Calu3 (cell line): Measurements from ENCODE around the gene SLC25A33. TPM values are rescaled to one million over a fixed set of nuclear protein-coding genes. Genes with fewer than 3 reads are reported as not detected.

Experiments used
- BruUV-seq: library from RNA; stranded (reverse); fragments of 400-500 nt; replicated peaks from 2 replicates; lab custom pipeline; 2021; lab: Mats Ljungman, UMichigan
- CTCF ChIA-PET: fragments of 300-600 bp; sonication (Branson Sonifier 250); formaldehyde crosslinking; loops from one replicate; lab custom pipeline; 2022; ENCODE audit warnings: antibody characterized with exemption; lab: Charles Lee
- DNase-seq: peaks from one replicate; pipeline ENCODE4 v3.0.0; 2022
- H3K27ac Mint-ChIP-seq: one replicate; pipeline ENCODE4 v1.8.0; 2022; ENCODE audit warnings: mixed read lengths; ENCODE audit not compliant: unreplicated experiment
- H3K27me3 Mint-ChIP-seq: one replicate; pipeline ENCODE4 v1.8.0; 2022; ENCODE audit warnings: mixed read lengths; ENCODE audit not compliant: unreplicated experiment
- H3K36me3 Mint-ChIP-seq: one replicate; pipeline ENCODE4 v1.8.0; 2022; ENCODE audit warnings: mild to moderate bottlenecking, moderate library complexity, mixed read lengths; ENCODE audit not compliant: insufficient read depth, unreplicated experiment
- H3K4me1 Mint-ChIP-seq: one replicate; pipeline ENCODE4 v1.8.0; 2022; ENCODE audit warnings: mild to moderate bottlenecking, low read depth, mixed read lengths; ENCODE audit not compliant: unreplicated experiment
- H3K4me3 Mint-ChIP-seq: one replicate; pipeline ENCODE4 v1.8.0; 2022; ENCODE audit warnings: mild to moderate bottlenecking, low read depth, moderate library complexity, mixed read lengths; ENCODE audit not compliant: unreplicated experiment
- H3K9me3 Mint-ChIP-seq: one replicate; pipeline ENCODE4 v1.8.0; 2022; ENCODE audit warnings: low read depth, mixed read lengths; ENCODE audit not compliant: unreplicated experiment
- CTCF ChIP-seq: fragments of 200-600 bp; IDR thresholded peaks from one replicate; pipeline ENCODE4 v1.8.0; 2022; ENCODE audit warnings: antibody characterized with exemption; ENCODE audit not compliant: unreplicated experiment
- intact Hi-C: fragments of 100-400 bp; cut with micrococcal nuclease; formaldehyde crosslinking; loops from one replicate; pipeline ENCODE4 v1.10.0; 2022; ENCODE audit not compliant: unreplicated experiment
- total RNA-seq: library from RNA; stranded (reverse); gene quantifications from 2 replicates; pipeline ENCODE4 v1.2.3, GENCODE V29; 2022

SLC25A33 gene
- total RNA-seq, 1 experiment from 2014 or later: 5.2 TPM

GRCh38 chr1:9551984-9552383, 12.7 kb downstream of the SLC25A33 start:
- no TSS peak for BruUV-seq
- intact Hi-C loops: no loop called here
- H3K27me3 Mint-ChIP-seq: no peaks in the 10 kb centered on the region
- H3K4me3 Mint-ChIP-seq: no peak overlapping the region
- H3K36me3 Mint-ChIP-seq: peaks cover 23% of the 10 kb centered on the region
- CTCF ChIA-PET: interaction anchor here (0.6 kb wide), 1 partner anchor 11 kb away, joined by 4 read pairs; no protein-coding TSS in a partner anchor
- no peak for DNase-seq
- no peak overlapping the region for H3K27ac Mint-ChIP-seq
- no peaks in the 10 kb centered on the region for H3K9me3 Mint-ChIP-seq
- no peak for TF ChIP-seq CTCF
- H3K4me1 Mint-ChIP-seq: peaks cover 15% of the 10 kb centered on the region

GRCh38 chr1:9553736-9554144, 14.5 kb downstream of the SLC25A33 start:
- H3K4me3 Mint-ChIP-seq: no peak overlapping the region
- DNase-seq: no peak
- peaks cover 9% of the 10 kb centered on the region for H3K4me1 Mint-ChIP-seq

GRCh38 chr1:9555942-9556341, 16.7 kb downstream of the SLC25A33 start:
- H3K9me3 Mint-ChIP-seq: no peaks in the 10 kb centered on the region
- no peak for TF ChIP-seq CTCF
- H3K4me3 Mint-ChIP-seq: no peak overlapping the region
- CTCF ChIA-PET: no interaction called here
- intact Hi-C loops: no loop called here
- peaks cover 7% of the 10 kb centered on the region for H3K4me1 Mint-ChIP-seq
- H3K27me3 Mint-ChIP-seq: no peaks in the 10 kb centered on the region
- no peak overlapping the region for H3K27ac Mint-ChIP-seq
- no TSS peak for BruUV-seq
- H3K36me3 Mint-ChIP-seq: peaks cover 17% of the 10 kb centered on the region
- DNase-seq: no peak

More at GRCh38 chr1:9553736-9554144, 14.5 kb downstream of the SLC25A33 start:
- CTCF ChIA-PET: interaction anchor here (0.6 kb wide), 1 partner anchor 294 kb away, joined by 3 read pairs; no protein-coding TSS in a partner anchor
- TF ChIP-seq CTCF: no peak
- H3K27me3 Mint-ChIP-seq: no peaks in the 10 kb centered on the region
- no peak overlapping the region for H3K27ac Mint-ChIP-seq
- intact Hi-C loops: no loop called here
- peaks cover 18% of the 10 kb centered on the region for H3K36me3 Mint-ChIP-seq
- no TSS peak for BruUV-seq
- no peaks in the 10 kb centered on the region for H3K9me3 Mint-ChIP-seq

- CTCF ChIA-PET: no interaction called here
- Mint-ChIP-seq H3K27ac (no peak overlapping the region), H3K36me3 (peaks cover 30% of the 10 kb centered on the region), H3K9me3 (no peaks in the 10 kb centered on the region), H3K4me3 (no peak overlapping the region), H3K4me1 (no peaks in the 10 kb centered on the region), H3K27me3 (no peaks in the 10 kb centered on the region)
- DNase-seq: no peak
- intact Hi-C loops: no loop called here
- BruUV-seq: no TSS peak
- TF ChIP-seq CTCF: no peak
Measured at GRCh38 chr1:9557624-9558023, 18.4 kb downstream of the SLC25A33 start.
